Heart left ventricle (tissue), 16 donors: ENCODE data around the gene FAM163B. TPM values are rescaled to one million over a fixed set of nuclear protein-coding genes. Genes with fewer than 3 reads are reported as not detected.
"Not testable (repeated sequence)": the region's sequence is repeated elsewhere in the genome, so short reads cannot be mapped to it uniquely, and the experiment has no call there.

Experiments used
- ATAC-seq, 4 donors: fragments of 200-7000 bp; cut with Tn5 transposase; one replicate each; pipeline ENCODE4 v1.9.1; 2020 to 2022; ENCODE audit warnings: moderate library complexity in 4 of 4, mild to moderate bottlenecking in 3 of 4, moderate number of reproducible peaks in 1 of 4
- DNase-seq, 5 donors: peaks; one replicate each; pipeline ENCODE4 v3.0.0-alpha.2; 2020
- H3K27ac ChIP-seq, 12 donors: fragments of 200-600 bp; sonication (generic) in 4 of 12; one replicate each; pipeline versions ENCODE4 v1.5.0 to v1.8.0; 2016 to 2022; ENCODE audit warnings: mild to moderate bottlenecking in 2 of 12
- H3K27me3 ChIP-seq, 9 donors: fragments of 200-600 bp; sonication (generic) in 2 of 9; one replicate each; pipeline versions ENCODE4 v1.5.1 to v1.8.0; 2016 to 2022; ENCODE audit warnings: mild to moderate bottlenecking in 3 of 9
- H3K36me3 ChIP-seq, 9 donors: fragments of 200-600 bp; sonication (generic) in 2 of 9; one replicate each; pipeline versions ENCODE4 v1.5.0 to v1.8.0; 2018 to 2022; ENCODE audit warnings: mild to moderate bottlenecking in 2 of 9
- H3K4me1 ChIP-seq, 12 donors: fragments of 200-600 bp; sonication (generic) in 4 of 12; one replicate each; pipeline versions ENCODE4 v1.5.0 to v1.8.0; 2016 to 2022; ENCODE audit warnings: mild to moderate bottlenecking in 3 of 12
- H3K4me3 ChIP-seq, 12 donors: fragments of 200-600 bp; sonication (generic) in 4 of 12; one replicate each; pipeline versions ENCODE4 v1.5.0 to v1.8.0; 2017 to 2022; ENCODE audit warnings: mild to moderate bottlenecking in 9 of 12, moderate library complexity in 4 of 12
- H3K9me3 ChIP-seq, 12 donors: fragments of 200-600 bp; sonication (generic) in 4 of 12; one replicate each; pipeline versions ENCODE4 v1.5.0 to v1.8.0; 2016 to 2022; ENCODE audit warnings: mild to moderate bottlenecking in 1 of 12
- POLR2A ChIP-seq, 2 donors: fragments of 450-650 bp; IDR thresholded peaks; one replicate each; pipeline ENCODE4 v1.6.1; 2017; ENCODE audit warnings: antibody characterized with exemption in 2 of 2, mild to moderate bottlenecking in 2 of 2, moderate library complexity in 2 of 2
- WGBS, 4 donors: extraction: QIAGEN DNeasy Blood & Tissue Kit in 2 of 4; methylation state at CpG; one replicate each; pipeline versions ENCODE4 v1.1.5 to v1.1.7; 2013 to 2018; 5-methylcytosine and 5-hydroxymethylcytosine counted together
- intact Hi-C, 10 donors: fragments of 100-400 bp; cut with DNase I; formaldehyde crosslinking; loops; one replicate each; pipeline versions ENCODE4 v1.11.1 to v1.14.2; 2022
- polyA plus RNA-seq, 2 donors: library from polyadenylated mRNA; stranded (reverse); fragments of 200-250 nt; gene quantifications; one replicate each; pipeline ENCODE4 v1.2.3, GENCODE V29; 2013
- total RNA-seq, 9 donors: library from RNA; depleted of rRNA in 2 of 9; stranded (reverse); fragments of >200 nt in 2 of 9; fragmentation: NEBNext Ultra II Directional in 3 of 9; extraction: Animal tissue kit (Norgen Biotek cat#: 25700) in 3 of 9; gene quantifications; one replicate each; pipeline versions ENCODE4 v1.1.0 to v1.2.4, GENCODE V29; 2016 to 2023
- TF ChIP-seq, protein P1 (sequence below), 12 donors: fragments of 200-600 bp; sonication (generic) in 4 of 12; IDR thresholded peaks; one replicate each; pipeline versions ENCODE4 v1.5.0 to v1.8.0; 2018 to 2022; ENCODE audit warnings: antibody characterized with exemption in 12 of 12, mild to moderate bottlenecking in 5 of 12
- donor health status: ischemic (EF 13 %, LVEDD 7.1; RV severe dilation, severe dysfunction).
- donor health status: healthy with polysubstance abuse.
- donor health status: DM: no; HTN: yes; CAD: no.
- donor health status: DM: no; HTN: no; CAD: no.
- donor health status: ischemic (EF 25% LVEDD 6.9; RV normal size, moderate dysfunction).
- donor health status: ischemic (EF 25% LVEDD 5.7; RV mildly dilated, moderate dysfunction).
- donor health status: healthy.
- donor health status: DM: yes; HTN: yes; CAD: no.
- donor health status: ischemic (EF 35%, LVEDD 5.7; RV mildly dilated, moderate dysfunction).
- donor health status: nonischemic (EF 11% LVEDD 7.7; RV severe dilation, severe dysfunction).
- donor health status: DM: yes; HTN: yes; CAD: no.
- donor health status: PGD.
- donor health status: ischemic (EF 29% LVEDD 5.4; RV normal size, mild dysfunction).
- donor health status: nonischemic (EF 23%, LVEDD 6.1; RV moderate dilation, normal function).

The FAM163B gene
- total and polyA plus RNA-seq, 11 donors = 0.08 TPM; not detected in 10

DNA sequence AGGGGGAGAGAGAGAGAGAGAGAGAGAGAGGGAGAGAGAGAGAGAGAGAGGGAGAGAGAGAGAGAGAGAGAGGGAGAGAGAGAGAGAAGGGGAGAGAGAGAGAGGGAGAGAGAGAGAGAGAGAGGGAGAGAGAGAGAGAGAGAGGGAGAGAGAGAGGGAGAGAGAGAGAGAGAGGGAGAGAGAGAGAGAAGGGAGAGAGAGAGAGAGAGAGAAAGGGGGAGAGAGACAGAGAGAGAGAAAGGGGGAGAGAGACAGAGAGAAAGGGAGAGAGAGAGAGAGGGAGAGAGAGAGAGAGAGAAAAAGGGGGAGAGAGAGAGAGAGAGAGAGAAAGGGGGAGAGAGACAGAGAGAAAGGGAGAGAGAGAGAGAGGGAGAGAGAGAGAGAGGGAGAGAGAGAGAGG is 45.4 kb downstream of the FAM163B start:
- TF ChIP-seq, protein P1, sequence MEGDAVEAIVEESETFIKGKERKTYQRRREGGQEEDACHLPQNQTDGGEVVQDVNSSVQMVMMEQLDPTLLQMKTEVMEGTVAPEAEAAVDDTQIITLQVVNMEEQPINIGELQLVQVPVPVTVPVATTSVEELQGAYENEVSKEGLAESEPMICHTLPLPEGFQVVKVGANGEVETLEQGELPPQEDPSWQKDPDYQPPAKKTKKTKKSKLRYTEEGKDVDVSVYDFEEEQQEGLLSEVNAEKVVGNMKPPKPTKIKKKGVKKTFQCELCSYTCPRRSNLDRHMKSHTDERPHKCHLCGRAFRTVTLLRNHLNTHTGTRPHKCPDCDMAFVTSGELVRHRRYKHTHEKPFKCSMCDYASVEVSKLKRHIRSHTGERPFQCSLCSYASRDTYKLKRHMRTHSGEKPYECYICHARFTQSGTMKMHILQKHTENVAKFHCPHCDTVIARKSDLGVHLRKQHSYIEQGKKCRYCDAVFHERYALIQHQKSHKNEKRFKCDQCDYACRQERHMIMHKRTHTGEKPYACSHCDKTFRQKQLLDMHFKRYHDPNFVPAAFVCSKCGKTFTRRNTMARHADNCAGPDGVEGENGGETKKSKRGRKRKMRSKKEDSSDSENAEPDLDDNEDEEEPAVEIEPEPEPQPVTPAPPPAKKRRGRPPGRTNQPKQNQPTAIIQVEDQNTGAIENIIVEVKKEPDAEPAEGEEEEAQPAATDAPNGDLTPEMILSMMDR (IDR thresholded peaks at IDR 0.05) = peak in 1 of 12 donors; percentile 48
- DNase-seq, intact Hi-C loops, ATAC-seq, H3K4me3 ChIP-seq, H3K9me3 ChIP-seq, H3K27ac ChIP-seq, H3K27me3 ChIP-seq, H3K36me3 ChIP-seq: not testable (repeated sequence)
- peaks cover 3 to 47% (median 33%) of the 10 kb centered on the region in 12 donors for H3K4me1 ChIP-seq

DNA sequence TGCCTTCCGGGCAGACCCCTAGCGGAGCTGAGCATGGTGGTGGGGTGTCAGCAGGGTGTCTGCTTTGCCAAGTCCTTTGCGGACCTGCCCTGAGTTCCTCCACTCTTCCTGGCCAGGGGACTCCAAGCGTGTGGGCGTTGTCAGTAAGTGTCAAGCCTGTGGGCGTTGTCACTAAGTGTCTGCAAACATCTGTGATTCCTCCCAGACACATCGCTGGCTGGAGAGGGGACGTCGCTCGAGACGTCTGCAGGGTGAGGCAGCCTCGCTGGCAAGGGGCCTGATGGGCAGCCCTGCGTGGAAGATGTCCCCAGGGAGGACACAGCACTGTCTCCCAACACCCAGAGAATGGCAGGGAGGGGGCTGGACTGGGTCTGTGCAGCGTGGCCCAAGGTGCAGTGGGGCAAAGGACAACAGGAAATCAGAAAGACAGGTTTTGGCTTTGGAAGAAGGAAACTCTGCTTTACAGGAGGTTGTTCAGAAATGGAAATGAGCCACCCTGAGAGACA is 45.8 kb downstream of the FAM163B start:
- Histone ChIP-seq H3K9me3 (no peaks in the 10 kb centered on the region), H3K27me3 (no peaks in the 10 kb centered on the region), H3K4me3 (no peak overlapping the region), H3K36me3 (no peaks in the 10 kb centered on the region), H3K27ac (peak overlapping the region in 5 of 12 donors; percentile 22 to 44 (median 38)), H3K4me1 (peaks cover 3 to 52% (median 38%) of the 10 kb centered on the region in 12 donors)
- peak in 3 of 4 donors; percentile 27 to 50 (median 46) for ATAC-seq
- TF ChIP-seq, protein P1 (IDR thresholded peaks at IDR 0.05) = no peak
- no peak for TF ChIP-seq POLR2A (IDR thresholded peaks at IDR 0.05)
- DNase-seq = peak in 4 of 5 donors; percentile 42 to 84 (median 57)
- WGBS, 4 donors = 5 to 13% (median 7%) methylated on average over 8 to 14 of the region's 14 CpGs
- intact Hi-C loops = no loop called here

DNA sequence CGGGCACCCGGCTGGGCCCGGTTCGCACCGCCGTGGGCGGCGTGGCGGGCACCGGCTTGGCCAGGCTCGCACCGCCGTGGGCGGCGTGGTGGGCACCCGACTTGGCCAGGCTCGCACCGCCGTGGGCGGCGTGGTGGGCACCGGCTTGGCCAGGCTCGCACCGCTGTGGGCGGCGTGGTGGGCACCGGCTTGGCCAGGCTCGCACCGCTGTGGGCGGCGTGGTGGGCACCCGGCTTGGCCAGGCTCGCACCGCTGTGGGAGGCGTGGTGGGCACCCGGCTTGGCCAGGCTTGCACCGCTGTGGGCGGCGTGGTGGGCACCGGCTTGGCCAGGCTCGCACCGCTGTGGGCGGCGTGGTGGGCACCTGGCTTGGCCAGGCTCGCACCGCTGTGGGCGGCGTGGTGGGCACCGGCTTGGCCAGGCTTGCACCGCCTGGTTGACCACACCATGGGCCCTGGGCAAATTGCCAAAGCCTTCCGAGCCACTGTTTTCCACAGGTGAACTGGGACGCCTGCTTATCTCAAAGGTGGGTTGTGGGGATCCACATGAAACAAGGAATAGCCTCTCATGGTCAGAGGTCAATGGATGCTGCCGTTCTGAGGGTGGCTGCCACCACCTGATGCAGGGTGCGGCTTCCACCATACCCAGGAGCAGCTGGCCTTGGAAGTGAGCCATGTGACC is 46.4 kb downstream of the FAM163B start:
- Histone ChIP-seq H3K9me3 (no peaks in the 10 kb centered on the region), H3K4me3 (no peak overlapping the region), H3K27me3 (no peaks in the 10 kb centered on the region), H3K27ac (peak overlapping the region in 5 of 12 donors; percentile 21 to 40 (median 23)), H3K4me1 (peaks cover 3 to 58% (median 44%) of the 10 kb centered on the region in 12 donors), H3K36me3 (no peaks in the 10 kb centered on the region)
- no peak for TF ChIP-seq POLR2A (IDR thresholded peaks at IDR 0.05)
- TF ChIP-seq, protein P1 (IDR thresholded peaks at IDR 0.05) = no peak
- no peak for DNase-seq
- intact Hi-C loops = no loop called here
- 93 to 95% (median 93%) methylated on average over 47 to 54 of the region's 54 CpGs for WGBS, 4 donors
- no peak for ATAC-seq

DNA sequence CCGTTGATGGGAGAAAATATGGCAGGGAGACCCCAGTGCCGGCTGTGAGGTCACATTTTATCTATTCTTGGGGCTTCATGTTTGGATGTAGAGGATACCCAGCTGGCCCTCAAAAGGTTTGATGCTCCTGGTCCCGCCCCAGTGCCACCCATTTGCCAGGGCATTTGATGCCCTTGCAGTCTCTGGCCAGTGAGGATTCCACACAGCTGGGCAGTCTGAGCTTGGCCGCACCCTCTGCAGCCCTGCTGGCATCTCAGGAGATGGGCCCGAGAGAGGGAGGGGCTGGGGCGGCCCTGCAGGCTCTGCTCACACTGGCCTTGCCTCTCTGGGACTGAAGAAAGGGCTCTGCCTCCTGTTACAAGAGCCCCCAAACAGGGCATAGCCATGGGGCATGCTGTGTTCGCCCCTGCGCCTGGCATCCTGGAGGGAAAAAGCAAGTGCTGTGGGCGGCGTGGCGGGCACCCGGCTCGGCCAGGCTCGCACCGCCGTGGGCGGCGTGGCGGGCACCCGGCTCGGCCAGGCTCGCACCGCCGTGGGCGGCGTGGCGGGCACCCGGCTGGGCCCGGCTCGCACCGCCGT is 47.1 kb downstream of the FAM163B start:
- H3K27me3 ChIP-seq = no peaks in the 10 kb centered on the region
- TF ChIP-seq, protein P1 (IDR thresholded peaks at IDR 0.05) = no peak
- TF ChIP-seq POLR2A (IDR thresholded peaks at IDR 0.05) = no peak
- no peak overlapping the region for H3K27ac ChIP-seq
- WGBS, 4 donors = 88 to 95% (median 93%) methylated on average over 14 to 32 of the region's 32 CpGs
- H3K9me3 ChIP-seq = no peaks in the 10 kb centered on the region
- DNase-seq (no peak), ATAC-seq (no peak)
- intact Hi-C loops = no loop called here
- H3K4me3 ChIP-seq = no peak overlapping the region
- H3K36me3 ChIP-seq = no peaks in the 10 kb centered on the region
- peaks cover 3 to 64% (median 50%) of the 10 kb centered on the region in 12 donors for H3K4me1 ChIP-seq
